IPS-18a (cell line): Measurements from ENCODE around the gene RPS6KB2.
A peak's percentile ranks its signal among the peaks of the same experiment; 100 is the strongest.

Source experiments
- H3K27ac ChIP-seq: one replicate; pipeline ENCODE4 v1.5.1; 2013; ENCODE audit warnings: low read length
- H3K27me3 ChIP-seq: one replicate; pipeline ENCODE4 v1.6.1; 2013; ENCODE audit warnings: mild to moderate bottlenecking, low read length; ENCODE audit not compliant: control insufficient read depth, insufficient read depth
- H3K36me3 ChIP-seq: one replicate; pipeline ENCODE4 v1.6.1; 2013; ENCODE audit warnings: low read depth, low read length; ENCODE audit not compliant: control insufficient read depth
- H3K4me1 ChIP-seq: one replicate; pipeline ENCODE4 v1.6.1; 2013; ENCODE audit warnings: low read depth, low read length; ENCODE audit not compliant: control insufficient read depth
- H3K4me3 ChIP-seq: one replicate; pipeline ENCODE4 v1.5.1; 2013; ENCODE audit warnings: low read length
- H3K9ac ChIP-seq: one replicate; pipeline ENCODE4 v1.6.1; 2013; ENCODE audit warnings: mild to moderate bottlenecking, low read length, moderate library complexity
- H3K9me3 ChIP-seq: one replicate; pipeline ENCODE4 v1.6.1; 2013; ENCODE audit warnings: low read depth, low read length; ENCODE audit not compliant: control insufficient read depth

RPS6KB2 gene

DNA sequence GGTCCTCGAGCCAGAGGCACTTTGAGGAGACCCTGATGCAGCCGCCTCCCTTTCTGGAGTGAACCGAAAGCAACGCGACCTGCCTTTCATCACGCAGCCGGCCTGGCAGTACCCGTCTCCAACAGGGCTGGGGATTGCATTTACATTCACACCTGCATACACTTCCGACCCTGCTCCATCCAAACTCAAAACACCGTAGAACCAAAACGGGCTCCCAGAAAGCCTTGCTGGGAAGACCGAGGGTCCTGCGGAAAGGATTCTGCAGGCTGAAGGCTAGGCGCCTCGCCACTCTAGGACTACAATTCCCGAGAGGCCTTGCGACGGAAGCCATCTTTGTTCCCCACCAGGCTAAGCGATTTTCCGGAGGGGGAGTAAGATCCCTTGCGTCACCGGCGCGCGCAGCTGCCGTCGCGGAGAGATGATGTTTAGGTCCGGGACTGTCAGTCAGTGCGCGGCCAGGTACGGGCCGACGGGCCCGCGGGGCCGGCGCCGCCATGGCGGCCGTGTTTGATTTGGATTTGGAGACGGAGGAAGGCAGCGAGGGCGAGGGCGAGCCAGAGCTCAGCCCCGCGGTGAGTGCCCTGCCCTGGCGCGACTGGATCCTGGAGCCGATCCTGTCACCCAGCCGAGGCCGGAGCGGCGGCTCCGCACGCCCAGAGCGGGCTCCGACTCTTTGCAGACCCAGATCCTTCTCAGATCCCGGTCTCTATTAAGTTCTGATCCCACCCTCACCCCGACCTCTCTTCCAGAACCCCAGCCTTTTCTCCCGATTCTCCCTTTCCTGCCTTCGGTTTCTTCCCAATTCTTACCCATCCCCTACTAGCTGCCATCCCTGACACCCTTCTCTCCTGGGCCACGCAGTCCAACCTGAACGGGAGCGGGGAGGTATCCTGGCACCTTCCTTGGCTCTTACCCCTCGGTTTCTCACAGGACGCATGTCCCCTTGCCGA is at the start of gene RPS6KB2:
TSS of gene RPS6KB2 (plus strand) at position 443 of the 950 bp plus-strand sequence. CDS start at position 495, 52 bp downstream.
- Histone ChIP-seq H3K36me3 (peaks cover 7% of the 10 kb centered on the region), H3K9me3 (no peaks in the 10 kb centered on the region), H3K4me3 (peak within 1 kb of the TSS; percentile 92), H3K27me3 (no peaks in the 10 kb centered on the region), H3K27ac (no peak within 1 kb of the TSS), H3K4me1 (no peaks in the 10 kb centered on the region), H3K9ac (peak within 1 kb of the TSS; percentile 80)

DNA sequence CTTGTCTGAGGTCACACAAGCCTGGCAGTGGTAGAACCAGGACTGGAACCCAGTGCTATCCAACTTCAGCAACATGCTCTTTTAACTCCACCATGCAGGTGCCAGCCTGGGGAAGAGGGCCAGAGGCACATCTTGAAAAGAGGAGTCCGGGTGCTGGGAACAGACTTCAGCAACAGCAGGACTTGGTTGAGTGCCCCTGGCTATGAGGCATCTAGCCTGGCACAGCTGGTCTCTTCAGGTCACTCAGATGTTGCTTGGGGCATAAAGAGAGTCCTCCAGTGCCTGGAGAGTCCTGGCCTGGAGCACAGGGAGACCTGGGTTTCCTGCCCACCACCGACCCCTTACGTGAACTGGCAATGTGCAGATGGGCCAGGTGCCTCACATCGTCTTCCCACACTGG is 49.8 kb upstream of the RPS6KB2 start:
- Histone ChIP-seq H3K9ac (no peak overlapping the region), H3K36me3 (no peaks in the 10 kb centered on the region), H3K9me3 (no peaks in the 10 kb centered on the region), H3K4me3 (no peak overlapping the region), H3K4me1 (peaks cover 20% of the 10 kb centered on the region), H3K27me3 (peaks cover 43% of the 10 kb centered on the region), H3K27ac (no peak overlapping the region)

DNA sequence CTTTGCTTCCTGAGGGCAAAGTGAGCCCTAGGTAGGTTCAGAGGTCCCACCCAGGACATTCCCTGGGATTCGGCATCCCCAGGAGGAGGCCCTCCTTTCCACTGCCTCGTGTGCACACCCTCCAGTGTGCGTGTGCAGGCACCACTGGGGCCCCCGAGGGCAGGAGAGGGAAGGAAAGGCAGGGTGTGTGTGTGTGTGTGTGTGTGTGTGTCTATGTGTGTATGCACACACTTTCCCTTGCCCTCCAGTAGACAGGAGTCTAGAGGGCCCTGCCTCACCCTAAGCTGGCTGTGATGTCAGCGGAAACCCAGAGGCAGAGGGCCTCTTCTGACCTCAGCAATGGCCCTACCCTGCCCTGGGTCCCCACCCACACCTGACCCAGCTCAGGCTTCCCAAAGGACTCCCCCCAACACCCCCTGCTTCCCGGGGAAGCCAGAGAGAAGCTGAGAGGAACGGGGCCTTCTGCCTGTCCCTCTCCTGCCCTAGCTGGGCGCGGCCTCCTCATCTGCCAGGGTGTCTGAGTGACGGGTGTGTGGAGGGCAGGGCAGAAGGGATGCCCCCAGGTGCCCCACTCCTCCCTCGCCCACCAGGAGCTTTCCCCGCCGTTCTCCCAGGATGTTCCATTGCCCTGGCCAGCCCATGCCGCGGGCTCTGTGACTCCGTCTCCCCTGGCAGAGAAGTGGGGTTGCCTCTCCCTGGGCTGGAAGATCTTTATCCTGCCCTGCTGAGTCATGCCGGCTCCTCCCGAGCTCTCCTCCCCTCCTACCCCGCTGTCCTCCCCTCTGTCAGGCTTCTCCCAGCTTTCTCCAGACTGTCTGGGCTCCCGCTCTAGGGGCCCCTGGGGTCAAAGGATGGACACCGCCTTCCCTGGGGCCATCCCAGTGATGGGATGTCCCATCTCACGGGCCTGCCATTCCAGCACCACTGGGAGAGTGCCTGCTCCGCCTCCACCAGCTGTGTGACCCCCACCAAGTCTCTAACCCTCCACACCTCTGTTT is 48.9 kb upstream of the RPS6KB2 start:
- no peak overlapping the region for H3K9ac ChIP-seq
- H3K36me3 ChIP-seq: no peaks in the 10 kb centered on the region
- no peaks in the 10 kb centered on the region for H3K9me3 ChIP-seq
- H3K27ac ChIP-seq: no peak overlapping the region
- peaks cover 16% of the 10 kb centered on the region for H3K4me1 ChIP-seq
- H3K4me3 ChIP-seq: no peak overlapping the region
- peaks cover 35% of the 10 kb centered on the region for H3K27me3 ChIP-seq

DNA sequence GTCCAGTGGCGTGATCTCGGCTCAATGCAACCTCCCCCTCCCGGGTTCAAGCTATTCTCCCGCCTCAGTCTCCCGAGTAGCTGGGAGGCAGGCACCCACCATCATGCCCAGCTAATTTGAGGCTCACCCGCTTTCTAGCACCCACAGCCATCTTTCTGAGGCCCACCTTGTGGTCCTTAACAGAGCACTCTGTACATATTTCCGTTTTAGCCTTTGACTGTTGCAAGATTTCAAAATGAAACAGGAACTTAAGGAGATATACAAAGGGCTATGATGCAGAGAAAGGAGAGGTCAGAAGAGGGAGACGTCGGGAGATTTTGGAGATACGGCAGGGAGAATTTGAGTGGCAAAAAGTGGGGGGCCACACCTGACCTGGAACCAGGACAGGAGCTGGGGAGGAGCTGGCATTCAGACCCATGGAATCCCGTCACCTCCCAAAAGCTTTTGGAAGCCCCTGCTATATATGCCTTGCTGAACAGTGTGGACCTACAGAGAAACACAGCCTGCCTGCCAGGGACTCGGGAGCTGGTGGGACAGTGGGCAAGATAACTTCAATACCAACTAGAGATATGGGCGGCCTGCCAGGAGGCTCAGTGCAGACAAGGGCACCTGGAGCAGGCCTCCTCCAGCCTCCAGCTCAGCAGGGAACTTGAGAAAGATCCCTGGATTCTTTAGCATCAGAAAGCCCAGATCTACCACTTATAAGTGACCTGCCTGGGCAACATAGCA is 46.9 kb upstream of the RPS6KB2 start:
- Histone ChIP-seq H3K4me3 (no peak overlapping the region), H3K36me3 (no peaks in the 10 kb centered on the region), H3K4me1 (peaks cover 1% of the 10 kb centered on the region), H3K27me3 (peaks cover 24% of the 10 kb centered on the region), H3K9ac (no peak overlapping the region), H3K9me3 (no peaks in the 10 kb centered on the region), H3K27ac (no peak overlapping the region)

DNA sequence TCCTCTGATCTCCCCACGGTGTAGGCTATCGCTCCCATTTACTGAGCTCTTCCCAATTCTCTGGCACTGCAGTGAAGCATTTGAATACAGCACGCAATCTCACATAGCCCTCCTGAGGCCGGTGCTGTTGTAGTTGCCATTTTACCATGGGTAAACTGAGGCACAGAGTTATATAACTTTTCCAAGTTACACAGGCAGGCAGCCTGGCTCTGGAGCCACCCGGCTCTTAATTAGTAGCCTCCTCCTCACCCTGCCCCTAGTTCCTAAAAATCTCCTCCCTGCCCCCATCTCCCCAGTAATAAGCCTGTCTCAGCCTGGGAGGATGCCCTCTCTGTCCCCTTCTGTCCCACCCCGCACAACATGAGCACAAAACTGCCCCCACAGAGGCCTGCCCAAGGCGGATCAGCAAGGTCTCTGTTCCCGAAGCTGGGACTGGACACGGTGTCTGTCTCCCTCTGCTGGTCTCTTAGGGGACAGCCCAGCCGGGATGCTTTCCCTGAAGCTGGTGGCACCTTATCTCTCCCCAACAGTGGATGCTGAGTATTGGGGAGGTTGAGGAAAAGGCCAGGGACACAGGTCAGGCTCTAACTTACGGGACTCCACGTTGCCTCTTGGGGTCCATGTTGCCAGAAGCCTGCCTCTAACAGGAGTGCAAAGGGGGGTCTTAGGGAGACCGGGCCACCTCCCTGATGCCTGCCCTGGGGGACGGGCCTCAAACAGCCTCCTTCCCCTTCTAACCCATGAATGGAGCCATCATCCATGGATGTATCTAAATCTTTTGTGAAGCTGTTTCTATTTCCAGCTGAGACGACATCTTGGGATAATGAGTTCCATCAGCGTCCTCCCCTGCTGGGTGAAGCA is 45.8 kb upstream of the RPS6KB2 start:
- no peaks in the 10 kb centered on the region for H3K4me1 ChIP-seq
- no peak overlapping the region for H3K4me3 ChIP-seq
- H3K27ac ChIP-seq: no peak overlapping the region
- peaks cover 13% of the 10 kb centered on the region for H3K27me3 ChIP-seq
- no peaks in the 10 kb centered on the region for H3K9me3 ChIP-seq
- H3K9ac ChIP-seq: no peak overlapping the region
- no peaks in the 10 kb centered on the region for H3K36me3 ChIP-seq

DNA sequence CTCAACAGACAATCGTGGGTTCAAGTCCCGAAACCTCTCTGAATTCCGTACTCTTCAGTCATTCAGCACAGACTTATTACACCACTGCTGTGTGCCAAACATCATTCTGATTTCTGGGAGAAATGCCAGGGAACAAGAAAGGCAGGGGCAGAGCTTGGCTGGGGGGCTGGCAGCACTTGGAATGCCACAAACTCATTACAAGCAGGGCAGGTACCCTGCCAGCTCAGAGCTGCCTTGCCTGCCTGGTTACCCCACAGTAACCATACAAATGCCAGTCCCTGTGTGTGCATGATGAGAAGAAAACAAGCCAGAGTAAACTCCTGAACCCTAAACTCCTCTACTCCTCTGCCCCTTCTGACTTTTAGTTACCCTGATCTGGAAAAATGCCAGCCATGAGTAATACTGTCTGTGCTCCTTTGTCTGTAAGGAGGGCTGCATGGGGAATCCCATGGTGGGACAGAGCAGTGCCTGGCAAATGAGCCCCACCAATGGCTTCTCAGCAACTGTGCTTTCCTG is 43.4 kb upstream of the RPS6KB2 start:
- no peak overlapping the region for H3K9ac ChIP-seq
- H3K4me3 ChIP-seq: no peak overlapping the region
- no peaks in the 10 kb centered on the region for H3K9me3 ChIP-seq
- H3K27ac ChIP-seq: no peak overlapping the region
- H3K36me3 ChIP-seq: no peaks in the 10 kb centered on the region
- H3K4me1 ChIP-seq: no peaks in the 10 kb centered on the region
- peaks cover 10% of the 10 kb centered on the region for H3K27me3 ChIP-seq

DNA sequence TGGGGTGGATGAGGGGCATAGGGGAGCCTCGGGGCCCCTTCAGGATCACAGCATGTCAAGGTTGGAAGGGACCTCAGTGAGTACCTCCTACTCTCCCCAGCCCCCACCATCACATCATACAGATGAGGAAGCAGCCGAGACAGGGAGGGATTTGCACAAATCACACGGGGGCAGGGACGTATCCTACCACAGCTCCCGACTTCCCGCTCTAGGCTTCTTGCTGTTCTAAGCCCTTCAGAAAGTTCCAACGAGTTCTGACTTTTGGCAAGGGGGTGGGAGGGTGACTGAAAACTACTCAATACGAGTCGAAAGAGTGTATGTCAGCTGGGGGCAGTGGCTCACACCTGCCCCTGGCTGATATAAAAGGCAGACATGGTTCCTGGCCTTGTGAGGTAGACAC is 41.2 kb upstream of the RPS6KB2 start:
- Histone ChIP-seq H3K9ac (no peak overlapping the region), H3K9me3 (no peaks in the 10 kb centered on the region), H3K27ac (no peak overlapping the region), H3K36me3 (no peaks in the 10 kb centered on the region), H3K4me3 (no peak overlapping the region), H3K4me1 (no peaks in the 10 kb centered on the region), H3K27me3 (peaks cover 10% of the 10 kb centered on the region)

DNA sequence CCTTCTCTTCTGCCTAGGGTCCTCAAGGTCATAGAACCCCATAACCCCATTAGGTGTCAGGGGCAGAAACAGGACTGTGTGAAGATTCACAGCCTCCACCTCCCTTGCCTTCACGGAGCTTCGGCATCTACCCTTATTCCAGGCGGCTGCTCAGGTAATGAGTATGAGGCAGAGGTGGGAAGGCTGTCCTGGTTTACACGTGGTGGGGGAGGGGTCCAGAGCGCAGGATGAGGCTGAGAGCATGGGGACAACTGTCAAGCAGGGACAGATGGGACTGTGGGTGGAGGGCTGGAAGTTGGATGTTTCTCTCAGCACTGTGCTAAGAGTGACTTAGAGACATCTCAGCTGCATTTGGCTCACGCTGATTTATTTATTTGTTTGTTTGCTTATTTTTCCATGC is 40.8 kb upstream of the RPS6KB2 start:
- no peak overlapping the region for H3K9ac ChIP-seq
- H3K4me3 ChIP-seq: no peak overlapping the region

DNA sequence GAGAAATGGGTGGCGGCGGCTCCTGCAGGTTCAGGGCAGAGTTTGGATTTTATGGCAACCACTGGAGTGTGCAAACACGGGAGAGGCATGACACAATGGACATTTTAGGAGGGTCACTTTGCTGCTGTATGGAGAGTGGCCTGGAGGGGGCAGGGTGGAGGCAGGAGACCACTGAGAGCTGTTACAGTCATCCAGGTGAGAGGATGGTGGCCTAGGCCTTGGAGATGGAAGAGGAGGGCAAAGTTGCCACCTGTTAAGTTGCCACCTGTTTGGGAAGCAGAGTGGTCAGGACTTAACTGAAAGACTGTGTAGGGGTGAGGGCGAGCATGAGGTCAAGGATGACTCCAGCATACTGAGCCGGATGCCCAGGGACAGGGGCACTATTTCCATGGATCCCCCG is 38.8 kb upstream of the RPS6KB2 start:
- Histone ChIP-seq H3K27me3 (peaks cover 13% of the 10 kb centered on the region), H3K4me1 (no peaks in the 10 kb centered on the region), H3K9ac (no peak overlapping the region), H3K4me3 (no peak overlapping the region), H3K9me3 (no peaks in the 10 kb centered on the region), H3K27ac (no peak overlapping the region), H3K36me3 (no peaks in the 10 kb centered on the region)

More for the DNA sequence above, 40.8 kb upstream of the RPS6KB2 start:
- no peaks in the 10 kb centered on the region for H3K4me1 ChIP-seq
- peaks cover 14% of the 10 kb centered on the region for H3K27me3 ChIP-seq
- H3K36me3 ChIP-seq: no peaks in the 10 kb centered on the region
- no peak overlapping the region for H3K27ac ChIP-seq
- no peaks in the 10 kb centered on the region for H3K9me3 ChIP-seq

DNA sequence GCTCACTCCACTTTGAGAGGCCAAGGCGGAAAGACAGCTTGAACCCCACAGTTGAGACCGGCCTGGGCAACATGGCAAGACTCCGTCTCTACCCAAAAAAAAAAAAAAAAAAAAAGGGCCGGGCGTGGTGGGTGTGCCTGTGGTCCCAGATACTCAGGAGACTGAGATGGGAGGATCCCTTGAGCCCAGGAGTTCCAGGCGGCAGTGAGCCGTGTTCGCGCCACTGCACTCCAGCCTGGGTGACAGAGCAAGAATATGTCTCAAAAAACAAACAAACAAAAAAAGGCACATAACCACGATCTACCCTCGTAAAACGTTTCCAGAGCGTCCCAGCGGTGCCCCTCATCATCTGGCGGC is 37.4 kb upstream of the RPS6KB2 start:
- H3K9ac ChIP-seq: peak overlapping the region; percentile 54
- no peaks in the 10 kb centered on the region for H3K4me1 ChIP-seq
- H3K27ac ChIP-seq: no peak overlapping the region

More for the DNA sequence above, 37.4 kb upstream of the RPS6KB2 start:
- peaks cover under 1% of the 10 kb centered on the region for H3K36me3 ChIP-seq
- H3K4me3 ChIP-seq: peak overlapping the region; percentile 67
- H3K9me3 ChIP-seq: no peaks in the 10 kb centered on the region
- H3K27me3 ChIP-seq: peaks cover 5% of the 10 kb centered on the region
